HL-60/S4 treated with phorbol 12-myristate 13-acetate at 8.2 ng/mL for 4 days and 3 days (cell line): ENCODE measurements around the gene CDH23.

Source experiments
- in situ Hi-C: fragments of 300-500 bp; cut with MboI; formaldehyde crosslinking; loops from 2 replicates; pipeline ENCODE4 v1.15.0; 2022; ENCODE audit warnings: low sequenced_read_pairs

The CDH23 gene

GRCh38 chr10:71613261-71613777 lies 216.6 kb downstream of the CDH23 start:
- in situ Hi-C loops = no loop called here

GRCh38 chr10:71613877-71614276 lies 217.2 kb downstream of the CDH23 start:
- in situ Hi-C loops = no loop called here

- in situ Hi-C loops = no loop called here
These were observed 218.2 kb downstream of the CDH23 start for GRCh38 chr10:71614946-71615345.

GRCh38 chr10:71615538-71616329 lies 219.0 kb downstream of the CDH23 start:
- in situ Hi-C loops = no loop called here

- in situ Hi-C loops = no loop called here
These were observed 220.3 kb downstream of the CDH23 start for GRCh38 chr10:71616817-71617654.

GRCh38 chr10:71618176-71618575 lies 221.5 kb downstream of the CDH23 start:
- in situ Hi-C loops = no loop called here

- in situ Hi-C loops = no loop called here
These were observed 221.9 kb downstream of the CDH23 start for GRCh38 chr10:71618598-71618997.

- in situ Hi-C loops = no loop called here
These were observed 223.9 kb downstream of the CDH23 start for GRCh38 chr10:71620642-71621041.

- in situ Hi-C loops = no loop called here
These were observed 224.8 kb downstream of the CDH23 start for GRCh38 chr10:71621231-71622153.

- in situ Hi-C loops = no loop called here
These were observed 225.4 kb downstream of the CDH23 start for GRCh38 chr10:71622154-71622526.

GRCh38 chr10:71622616-71623015 lies 225.9 kb downstream of the CDH23 start:
- in situ Hi-C loops = no loop called here

- in situ Hi-C loops = no loop called here
These were observed 226.6 kb downstream of the CDH23 start for GRCh38 chr10:71623098-71623985.

- in situ Hi-C loops = no loop called here
These were observed 227.2 kb downstream of the CDH23 start for GRCh38 chr10:71623986-71624291.

- in situ Hi-C loops = no loop called here
These were observed 228.9 kb downstream of the CDH23 start for GRCh38 chr10:71625445-71626175.

GRCh38 chr10:71627230-71627939 lies 230.7 kb downstream of the CDH23 start:
- in situ Hi-C loops = no loop called here

- in situ Hi-C loops = no loop called here
These were observed 231.2 kb downstream of the CDH23 start for GRCh38 chr10:71627956-71628355.

GRCh38 chr10:71629131-71629530 lies 232.4 kb downstream of the CDH23 start:
- in situ Hi-C loops = no loop called here

GRCh38 chr10:71630168-71630567 lies 233.4 kb downstream of the CDH23 start:
- in situ Hi-C loops = no loop called here
